Erythroblast (primary cell): ENCODE measurements around the gene HK2.

ENCODE experiments used
- GATA1 ChIP-seq: IDR thresholded peaks from 2 replicates; pipeline ENCODE4 v1.6.1; 2011; ENCODE audit warnings: low read depth, mild to moderate bottlenecking, control low read depth, low read length, moderate library complexity
- POLR2A ChIP-seq: IDR thresholded peaks from 2 replicates; pipeline ENCODE4 v1.6.1; 2011; ENCODE audit warnings: mild to moderate bottlenecking, low read length

DNA sequence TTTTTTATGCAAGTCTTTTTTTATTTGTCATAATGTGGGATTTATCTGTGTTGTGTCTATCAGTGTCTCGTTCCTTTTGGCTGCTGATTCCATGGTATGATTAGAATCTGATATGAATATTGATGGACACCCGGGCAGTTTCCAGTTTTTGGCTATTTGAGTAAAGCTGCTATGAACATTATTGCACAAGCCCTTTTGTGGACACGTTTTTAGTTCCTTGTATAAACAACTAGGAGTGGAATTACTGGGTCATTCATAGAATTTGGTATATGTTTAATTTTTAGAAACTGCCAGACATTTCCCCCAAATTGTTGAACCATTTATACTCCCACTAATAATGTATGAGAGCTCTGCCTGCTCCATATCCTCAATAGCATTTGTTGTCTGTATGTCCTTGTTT is 26.6 kb downstream of the HK2 start:
- TF ChIP-seq POLR2A (no peak), GATA1 (no peak)
